GM20000 (cell line): ENCODE results near the gene CISD2.

Experiments used
- DNase-seq: peaks from one replicate; pipeline ENCODE4 v3.0.0; 2012; ENCODE audit warnings: low spot score
- CTCF ChIP-seq: IDR thresholded peaks from 2 replicates; pipeline ENCODE4 v1.5.1; 2012; ENCODE audit warnings: mild to moderate bottlenecking, control low read depth; ENCODE audit errors: extremely low read depth, missing control alignments

Gene CISD2

GRCh38 chr4:102832667-102833066, 36.1 kb upstream of the CISD2 start:
- no peak for DNase-seq
- TF ChIP-seq CTCF: no peak

GRCh38 chr4:102836596-102836995, 32.2 kb upstream of the CISD2 start:
- DNase-seq: no peak
- TF ChIP-seq CTCF: no peak

GRCh38 chr4:102842367-102842766, 26.4 kb upstream of the CISD2 start:
- DNase-seq: no peak
- TF ChIP-seq CTCF: no peak

- no peak for TF ChIP-seq CTCF
- no peak for DNase-seq
These were observed 25.5 kb upstream of the CISD2 start for GRCh38 chr4:102843273-102843672.

- DNase-seq: no peak
- no peak for TF ChIP-seq CTCF
These were observed 24.9 kb upstream of the CISD2 start for GRCh38 chr4:102843938-102844337.

GRCh38 chr4:102847687-102848086, 21.1 kb upstream of the CISD2 start:
- DNase-seq: no peak
- no peak for TF ChIP-seq CTCF

- TF ChIP-seq CTCF: no peak
- DNase-seq: no peak
These were observed 19.1 kb upstream of the CISD2 start for GRCh38 chr4:102849579-102850104.
